Measurements from ENCODE around the gene MYO1F. TPM values are rescaled to one million over a fixed set of nuclear protein-coding genes. Genes with fewer than 3 reads are reported as not detected.
"Not testable (repeated sequence)": the region's sequence is repeated elsewhere in the genome, so short reads cannot be mapped to it uniquely, and the experiment has no call there.

Gene MYO1F
- polyA plus RNA-seq, 2 of the 4 experiments (the other 2 are of a cell fraction) = 0.23 to 0.37 TPM

DNA sequence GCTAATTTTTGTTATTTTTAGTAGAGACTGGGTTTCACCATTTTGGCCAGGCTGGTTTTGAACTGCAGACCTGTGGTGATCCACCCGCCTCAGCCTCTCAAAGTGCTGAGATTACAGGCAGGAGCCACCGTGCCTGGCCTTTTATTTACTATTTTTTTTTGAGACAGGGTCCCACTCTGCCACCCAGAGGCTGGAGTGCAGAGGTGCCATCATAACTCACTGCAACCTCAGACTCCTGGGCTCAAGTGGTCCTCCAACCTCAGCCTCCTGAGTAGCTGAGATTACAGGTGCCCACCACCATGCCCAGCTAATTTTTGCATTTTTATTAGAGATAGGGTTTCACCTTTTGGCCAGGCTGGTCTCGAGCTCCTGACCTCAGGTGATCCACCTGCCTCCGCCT, 45.6 kb upstream of the MYO1F start:
- CTCF ChIA-PET = interaction anchor here (0.6 to 1.9 kb wide), 6 partner anchors 8 to 624 kb away, joined by 3 to 6 read pairs (median 4); no protein-coding TSS in a partner anchor
- H3K4me2 ChIP-seq; DNase-seq (ENCODE audit: low read depth in 1 of 2, low spot score in 1 of 2); H3K9me3 ChIP-seq; H3K4me3 ChIP-seq; H3K4me1 ChIP-seq; POLR2A ChIA-PET; FAIRE-seq: not testable (repeated sequence)
- TF ChIP-seq SMC3 (IDR thresholded peaks at IDR 0.05) (peak; percentile 18; the same call in 1 of the 3 replicates), RAD21 (conservative IDR thresholded peaks at IDR 0.05 in 1 of 2, IDR thresholded peaks at IDR 0.05 in 1 of 2) (peak; percentile 20 to 45; a peak in 2 of 5 replicates)
- TF ChIP-seq, protein P1, sequence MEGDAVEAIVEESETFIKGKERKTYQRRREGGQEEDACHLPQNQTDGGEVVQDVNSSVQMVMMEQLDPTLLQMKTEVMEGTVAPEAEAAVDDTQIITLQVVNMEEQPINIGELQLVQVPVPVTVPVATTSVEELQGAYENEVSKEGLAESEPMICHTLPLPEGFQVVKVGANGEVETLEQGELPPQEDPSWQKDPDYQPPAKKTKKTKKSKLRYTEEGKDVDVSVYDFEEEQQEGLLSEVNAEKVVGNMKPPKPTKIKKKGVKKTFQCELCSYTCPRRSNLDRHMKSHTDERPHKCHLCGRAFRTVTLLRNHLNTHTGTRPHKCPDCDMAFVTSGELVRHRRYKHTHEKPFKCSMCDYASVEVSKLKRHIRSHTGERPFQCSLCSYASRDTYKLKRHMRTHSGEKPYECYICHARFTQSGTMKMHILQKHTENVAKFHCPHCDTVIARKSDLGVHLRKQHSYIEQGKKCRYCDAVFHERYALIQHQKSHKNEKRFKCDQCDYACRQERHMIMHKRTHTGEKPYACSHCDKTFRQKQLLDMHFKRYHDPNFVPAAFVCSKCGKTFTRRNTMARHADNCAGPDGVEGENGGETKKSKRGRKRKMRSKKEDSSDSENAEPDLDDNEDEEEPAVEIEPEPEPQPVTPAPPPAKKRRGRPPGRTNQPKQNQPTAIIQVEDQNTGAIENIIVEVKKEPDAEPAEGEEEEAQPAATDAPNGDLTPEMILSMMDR (IDR thresholded peaks at IDR 0.05) = peak; percentile 26; the same call in 1 of the 3 replicates
- 67% methylated on average over 4 of the region's 4 CpGs for WGBS (ENCODE audit: missing lambda C conversion rate)
- ATAC-seq = peak in 1 of 2 experiments; percentile 64; a peak in 2 of 6 replicates
- H3K27ac ChIP-seq = peak overlapping the region in 1 of 2 experiments; percentile 71; a peak in 4 of 6 replicates

DNA sequence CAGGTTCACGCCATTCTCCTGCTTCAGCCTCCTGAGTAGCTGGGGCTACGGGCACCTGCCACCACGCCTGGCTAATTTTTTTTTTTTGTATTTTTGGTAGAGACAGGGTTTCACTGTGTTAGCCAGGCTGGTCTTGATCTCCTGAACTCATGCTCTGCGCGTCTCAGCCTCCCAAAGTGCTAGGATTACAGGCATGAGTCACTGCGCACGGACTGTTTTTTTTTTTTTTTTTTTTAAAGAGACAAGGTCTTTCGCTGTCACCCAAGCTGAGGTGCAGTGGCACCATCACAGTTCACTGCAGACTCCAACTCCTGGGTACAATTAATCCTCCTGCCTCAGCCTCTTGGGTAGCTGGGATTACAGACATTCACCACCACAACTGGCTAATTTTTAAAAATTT, 41.5 kb upstream of the MYO1F start:
- peak overlapping the region; percentile 29; the same call in 1 of the 3 replicates for H3K4me2 ChIP-seq
- peak overlapping the region; percentile 50 to 99 for H3K27ac ChIP-seq
- peaks cover 37% of the 10 kb centered on the region for H3K4me1 ChIP-seq
- CTCF ChIA-PET = interaction anchor here (5.9 kb wide), 1 partner anchor 75 kb away, joined by 46 read pairs; no protein-coding TSS in a partner anchor
- H3K9me3 ChIP-seq = no peaks in the 10 kb centered on the region
- WGBS (ENCODE audit: missing lambda C conversion rate) = 21% methylated on average over 8 of the region's 8 CpGs
- TF ChIP-seq, protein P2, sequence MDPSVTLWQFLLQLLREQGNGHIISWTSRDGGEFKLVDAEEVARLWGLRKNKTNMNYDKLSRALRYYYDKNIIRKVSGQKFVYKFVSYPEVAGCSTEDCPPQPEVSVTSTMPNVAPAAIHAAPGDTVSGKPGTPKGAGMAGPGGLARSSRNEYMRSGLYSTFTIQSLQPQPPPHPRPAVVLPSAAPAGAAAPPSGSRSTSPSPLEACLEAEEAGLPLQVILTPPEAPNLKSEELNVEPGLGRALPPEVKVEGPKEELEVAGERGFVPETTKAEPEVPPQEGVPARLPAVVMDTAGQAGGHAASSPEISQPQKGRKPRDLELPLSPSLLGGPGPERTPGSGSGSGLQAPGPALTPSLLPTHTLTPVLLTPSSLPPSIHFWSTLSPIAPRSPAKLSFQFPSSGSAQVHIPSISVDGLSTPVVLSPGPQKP (IDR thresholded peaks at IDR 0.05; ENCODE audit: low read depth, low read length) = no peak
- TF ChIP-seq RAD21 (conservative IDR thresholded peaks at IDR 0.05 in 1 of 2, IDR thresholded peaks at IDR 0.05 in 1 of 2) (no peak), FOSL2 (IDR thresholded peaks at IDR 0.05) (no peak), FOSL2 (CRISPR knock-in tag; IDR thresholded peaks at IDR 0.05) (peak; percentile 74)
- ATAC-seq = peak in 1 of 2 experiments; percentile 48; a peak in 3 of 6 replicates
- POLR2A ChIA-PET = interaction anchor here (0.7 kb wide), 1 partner anchor 20 kb away, joined by 3 read pairs; no protein-coding TSS in a partner anchor
- FAIRE-seq = no peak
- DNase-seq (ENCODE audit: low read depth in 1 of 2, low spot score in 1 of 2) = peak in 1 of 2 experiments; percentile 65
- H3K4me3 ChIP-seq = no peak overlapping the region

DNA sequence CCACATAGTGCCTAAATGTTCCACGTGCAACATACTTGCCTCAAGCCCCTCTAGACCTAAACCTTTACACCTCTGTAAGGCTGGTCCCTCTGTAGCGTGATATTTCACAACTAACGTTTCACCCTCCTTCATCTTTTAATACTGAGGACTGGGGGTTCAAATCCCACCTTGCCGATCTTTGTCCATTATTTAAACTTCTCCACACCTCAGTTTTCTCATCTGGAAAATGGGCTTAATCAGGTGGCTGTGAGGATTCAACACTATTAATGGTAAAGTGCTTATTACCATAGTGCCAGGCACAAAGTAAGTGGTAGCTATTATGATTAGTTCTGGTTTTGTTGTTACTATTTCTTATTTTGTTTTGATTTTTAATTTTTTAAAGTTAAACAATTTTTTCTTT, 40.7 kb upstream of the MYO1F start:
- FAIRE-seq (no peak), DNase-seq (ENCODE audit: low read depth in 1 of 2, low spot score in 1 of 2) (no peak), ATAC-seq (no peak)
- H3K27ac ChIP-seq = peak overlapping the region; percentile 78 to 99; a peak in 5 of 6 replicates
- H3K4me2 ChIP-seq = no peak overlapping the region
- no peaks in the 10 kb centered on the region for H3K9me3 ChIP-seq
- 0 out of 2 replicates have a peak, but pooled peaks have one; percentile 26 for TF ChIP-seq KDM1A (IDR thresholded peaks at IDR 0.05; ENCODE audit: low read depth)
- TF ChIP-seq CEBPB (IDR thresholded peaks at IDR 0.05) = no peak
- no peak for TF ChIP-seq RARB (CRISPR knock-in tag; IDR thresholded peaks at IDR 0.05)
- TF ChIP-seq POLR2AphosphoS2 (conservative IDR thresholded peaks at IDR 0.05; ENCODE audit: low read length) = no peak
- TF ChIP-seq HOXA7 (CRISPR knock-in tag; IDR thresholded peaks at IDR 0.05) = no peak
- TF ChIP-seq, protein P3, sequence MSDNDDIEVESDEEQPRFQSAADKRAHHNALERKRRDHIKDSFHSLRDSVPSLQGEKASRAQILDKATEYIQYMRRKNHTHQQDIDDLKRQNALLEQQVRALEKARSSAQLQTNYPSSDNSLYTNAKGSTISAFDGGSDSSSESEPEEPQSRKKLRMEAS (IDR thresholded peaks at IDR 0.05) = no peak
- no peak for TF ChIP-seq CBX8 (IDR thresholded peaks at IDR 0.05)
- TF ChIP-seq, protein P4, sequence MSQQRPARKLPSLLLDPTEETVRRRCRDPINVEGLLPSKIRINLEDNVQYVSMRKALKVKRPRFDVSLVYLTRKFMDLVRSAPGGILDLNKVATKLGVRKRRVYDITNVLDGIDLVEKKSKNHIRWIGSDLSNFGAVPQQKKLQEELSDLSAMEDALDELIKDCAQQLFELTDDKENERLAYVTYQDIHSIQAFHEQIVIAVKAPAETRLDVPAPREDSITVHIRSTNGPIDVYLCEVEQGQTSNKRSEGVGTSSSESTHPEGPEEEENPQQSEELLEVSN (IDR thresholded peaks at IDR 0.05; ENCODE audit: borderline replicate concordance, low read depth) = no peak
- TF ChIP-seq MAFK (IDR thresholded peaks at IDR 0.05; ENCODE audit: partially characterized antibody) = no peak
- no peak for TF ChIP-seq GATA3 (IDR thresholded peaks at IDR 0.05; ENCODE audit: borderline replicate concordance)
- TF ChIP-seq, protein P5, sequence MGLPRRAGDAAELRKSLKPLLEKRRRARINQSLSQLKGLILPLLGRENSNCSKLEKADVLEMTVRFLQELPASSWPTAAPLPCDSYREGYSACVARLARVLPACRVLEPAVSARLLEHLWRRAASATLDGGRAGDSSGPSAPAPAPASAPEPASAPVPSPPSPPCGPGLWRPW (IDR thresholded peaks at IDR 0.05) = no peak
- peak; percentile 78; the same call in 1 of the 2 replicates for TF ChIP-seq HDAC2 (IDR thresholded peaks at IDR 0.05)
- no peak for TF ChIP-seq EHMT2 (IDR thresholded peaks at IDR 0.05; ENCODE audit: low read depth)
- POLR2A ChIA-PET = no interaction called here
- peaks cover 37% of the 10 kb centered on the region for H3K4me1 ChIP-seq
- 93% methylated on average over 4 of the region's 4 CpGs for WGBS (ENCODE audit: missing lambda C conversion rate)
- H3K4me3 ChIP-seq = no peak overlapping the region
- CTCF ChIA-PET = interaction anchor here (1.5 to 5.9 kb wide), 2 partner anchors 31 to 76 kb away, joined by 4 to 46 read pairs; no protein-coding TSS in a partner anchor

Measured in A549 (cell line).